Pulmonary artery endothelial cell (primary cell): ENCODE results near the gene ZNF619. TPM values are rescaled to one million over a fixed set of nuclear protein-coding genes. Genes with fewer than 3 reads are reported as not detected.
"Not testable (repeated sequence)": the region's sequence is repeated elsewhere in the genome, so short reads cannot be mapped to it uniquely, and the experiment has no call there.

ENCODE experiments used
- DNase-seq: peaks from one replicate; pipeline ENCODE4 v3.0.0-alpha.2; 2011; ENCODE audit warnings: low read depth, low spot score
- total RNA-seq: library from RNA; depleted of rRNA; stranded (reverse); fragments of >200 nt; gene quantifications from 2 replicates; pipeline ENCODE4 v1.2.3, GENCODE V29; 2014

Gene ZNF619
- total RNA-seq: 6.7 and 7.7 TPM in 2 replicates

DNA sequence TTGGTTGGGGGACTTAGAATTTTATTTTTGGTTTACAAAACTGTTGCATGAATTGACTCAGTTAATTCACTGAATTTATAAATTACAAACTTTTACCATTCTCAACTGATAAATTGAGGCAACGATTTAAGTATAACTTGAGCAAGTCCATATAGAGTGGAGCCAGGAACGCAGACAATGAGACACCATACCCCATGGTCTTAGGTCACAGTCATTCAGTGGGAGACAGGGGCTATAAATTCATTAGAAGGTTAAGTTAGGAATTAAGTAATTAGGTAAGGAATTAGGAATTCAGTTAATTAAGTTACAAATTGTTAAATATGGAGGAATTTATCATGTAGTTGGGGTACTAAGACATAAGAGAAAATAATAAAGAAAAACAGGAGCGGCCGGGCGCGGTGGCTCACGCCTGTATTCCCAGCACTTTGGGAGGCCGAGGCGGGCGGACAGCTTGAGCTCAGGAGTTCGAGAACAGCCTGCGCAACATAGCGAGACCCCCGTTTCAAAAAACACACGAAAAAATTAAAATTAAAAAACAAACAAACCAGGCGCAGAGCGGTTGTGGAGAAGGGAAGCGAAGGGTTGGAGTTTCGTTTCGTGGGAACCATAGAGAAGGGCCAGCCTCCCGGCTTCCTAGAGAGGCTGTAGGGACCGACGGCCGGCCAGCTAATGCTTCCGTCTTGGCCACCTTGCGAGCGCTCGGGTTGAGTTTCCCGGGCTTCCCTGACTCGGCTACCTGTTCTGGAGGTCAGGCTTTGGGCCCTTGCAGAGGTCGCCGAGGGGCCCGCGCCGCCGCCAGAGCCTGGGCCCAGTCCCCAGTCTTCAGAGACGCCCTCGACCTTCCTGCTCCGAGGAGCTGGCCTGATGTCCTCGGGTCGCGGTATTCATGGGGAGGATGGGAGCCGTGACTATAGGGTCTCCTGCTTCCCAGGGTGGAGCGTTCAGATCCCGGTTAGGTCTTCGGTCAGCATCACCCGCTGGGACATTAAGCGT is at the start of gene ZNF619:
TSS of gene ZNF619 (plus strand) at position 645 of the 993 bp plus-strand sequence. CDS start 858 bp downstream, outside the sequence.
- peak; percentile 35 for DNase-seq

- no peak for DNase-seq
Observed at GRCh38 chr3:40432793-40433192, 44.1 kb upstream of the ZNF619 start.

DNA sequence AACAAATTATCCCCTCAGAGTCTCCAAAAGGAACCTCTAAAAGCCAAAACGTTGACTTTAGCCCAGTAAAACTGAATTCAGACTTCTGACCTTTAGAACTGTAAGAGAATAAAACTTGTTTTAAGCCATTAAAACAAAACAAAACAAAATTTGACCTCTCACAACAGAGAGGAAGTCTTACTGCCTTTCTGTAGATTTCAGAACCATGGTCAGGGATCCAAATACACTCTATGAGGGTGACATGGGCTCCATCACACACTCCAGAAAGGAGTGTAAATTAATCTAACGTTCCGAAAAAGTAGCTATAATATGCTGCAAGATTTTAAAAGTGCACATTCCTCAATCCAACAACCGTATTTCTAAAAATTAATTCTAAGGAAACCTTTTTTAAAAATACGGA is 39.0 kb upstream of the ZNF619 start:
- DNase-seq: no peak

DNA sequence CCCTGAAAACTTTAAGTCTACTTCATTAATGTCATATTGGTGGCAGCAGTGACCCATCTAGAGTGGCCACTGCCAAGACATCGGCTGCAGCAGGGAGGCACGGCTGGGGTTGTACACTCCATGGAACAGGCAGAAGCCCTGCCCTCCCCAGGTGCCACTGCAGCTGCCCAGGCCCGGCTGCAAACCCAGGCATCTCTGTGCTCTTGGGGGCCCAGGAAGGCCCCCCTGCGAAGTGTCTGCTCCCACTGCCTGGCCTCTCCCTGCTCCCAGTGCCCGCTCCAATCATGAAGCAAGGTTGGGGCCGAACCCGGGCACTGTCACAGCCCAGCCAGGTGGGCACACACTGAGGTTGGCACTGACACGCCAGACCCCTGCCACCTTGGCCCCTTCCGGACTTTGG is 31.9 kb upstream of the ZNF619 start:
- no peak for DNase-seq

- DNase-seq: no peak
Observed at GRCh38 chr3:40445880-40446279, 31.0 kb upstream of the ZNF619 start.

DNA sequence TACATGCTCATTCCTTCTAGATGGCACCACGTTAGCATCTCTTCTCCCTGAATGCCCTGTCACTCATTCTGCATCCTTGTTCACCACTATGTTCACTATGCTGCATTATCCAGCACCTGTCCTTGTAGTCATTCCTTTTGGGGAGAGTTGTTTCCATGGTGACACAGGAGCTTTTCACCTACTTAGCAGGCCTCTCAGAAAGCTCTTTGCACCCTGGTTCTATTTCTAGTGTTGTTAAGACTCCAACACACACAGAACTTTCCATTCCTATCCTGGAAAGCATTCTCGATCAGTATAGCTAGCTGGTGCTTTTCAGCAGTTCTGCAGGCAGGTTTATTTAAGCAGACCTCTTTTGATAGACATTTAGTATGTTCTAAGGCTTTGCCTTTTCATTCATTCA is 26.5 kb upstream of the ZNF619 start:
- DNase-seq: no peak

- DNase-seq: no peak
Observed at GRCh38 chr3:40451551-40451950, 25.4 kb upstream of the ZNF619 start.

DNA sequence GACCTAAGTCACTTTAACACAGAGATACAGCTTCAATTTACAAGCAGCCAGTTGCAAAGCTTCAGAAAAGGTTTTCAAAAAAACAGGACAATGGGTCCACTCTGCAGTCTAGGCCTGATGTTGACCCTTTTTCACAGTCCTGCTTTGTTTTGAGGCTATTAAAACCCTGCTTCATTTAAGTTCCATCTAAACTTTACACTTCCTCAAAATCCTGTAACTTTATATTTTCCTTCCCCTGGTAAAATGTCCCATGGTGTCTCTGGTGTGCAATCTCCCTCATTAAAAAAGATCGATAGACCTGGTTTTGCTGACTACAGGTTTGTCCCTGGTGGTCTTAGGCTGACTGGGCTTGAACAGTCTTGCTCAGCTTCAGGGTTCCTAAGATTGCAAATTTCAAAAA is 24.9 kb upstream of the ZNF619 start:
- no peak for DNase-seq

GRCh38 chr3:40452562-40452875 is 24.4 kb upstream of the ZNF619 start:
- no peak for DNase-seq

GRCh38 chr3:40452876-40453730 is 23.8 kb upstream of the ZNF619 start:
- DNase-seq: peak; percentile 98

DNA sequence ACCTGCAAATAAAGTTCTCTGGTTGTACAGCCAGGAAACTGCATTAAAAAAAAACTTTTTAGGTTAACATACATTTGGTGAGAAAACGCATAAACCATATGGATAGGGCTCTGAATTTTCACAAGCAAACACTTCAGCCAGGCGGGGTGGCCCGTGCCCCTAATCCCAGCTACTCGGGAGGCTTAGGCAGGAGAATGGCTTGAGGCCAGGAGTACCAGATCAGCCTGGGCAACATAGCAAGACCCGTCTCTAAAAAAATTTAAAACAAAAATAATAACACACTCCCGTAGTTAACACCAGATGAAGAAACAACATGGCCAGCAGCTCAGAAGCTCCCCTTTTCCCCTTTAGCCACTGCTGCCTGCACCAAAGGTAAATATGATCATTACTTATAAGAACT is 23.0 kb upstream of the ZNF619 start:
- DNase-seq: no peak

- DNase-seq: no peak
Observed at GRCh38 chr3:40455328-40455727, 21.6 kb upstream of the ZNF619 start.

- DNase-seq: no peak
Observed at GRCh38 chr3:40456279-40456939, 20.5 kb upstream of the ZNF619 start.

- peak; percentile 91 for DNase-seq
Observed at GRCh38 chr3:40456940-40457823, 19.7 kb upstream of the ZNF619 start, which contains the start of gene RPL14. TSS of gene RPL14 (plus strand) at chr3:40457339. CDS start at chr3:40457472, 133 bp downstream.

GRCh38 chr3:40458473-40458872 is 18.4 kb upstream of the ZNF619 start:
- DNase-seq: no peak

DNA sequence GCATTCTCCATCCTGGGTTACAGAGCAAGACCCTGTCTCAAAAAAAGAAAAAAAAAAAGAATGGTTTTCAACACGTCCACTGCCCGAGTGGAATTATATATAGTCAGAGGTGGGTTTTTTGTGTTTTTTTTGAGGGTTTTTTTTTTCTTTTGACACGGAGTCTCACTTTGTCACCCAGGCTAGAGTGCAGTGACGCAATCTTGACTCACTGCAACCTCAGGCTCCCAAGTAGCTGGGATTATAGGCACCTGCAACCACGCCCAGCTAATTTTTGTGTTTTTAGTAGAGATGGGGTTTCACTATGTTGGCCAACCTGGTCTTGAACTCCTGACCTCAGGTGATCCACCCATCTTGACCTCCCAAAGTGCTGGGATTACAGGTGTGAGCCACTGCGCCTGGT is 16.4 kb upstream of the ZNF619 start:
- not testable (repeated sequence) for DNase-seq

DNA sequence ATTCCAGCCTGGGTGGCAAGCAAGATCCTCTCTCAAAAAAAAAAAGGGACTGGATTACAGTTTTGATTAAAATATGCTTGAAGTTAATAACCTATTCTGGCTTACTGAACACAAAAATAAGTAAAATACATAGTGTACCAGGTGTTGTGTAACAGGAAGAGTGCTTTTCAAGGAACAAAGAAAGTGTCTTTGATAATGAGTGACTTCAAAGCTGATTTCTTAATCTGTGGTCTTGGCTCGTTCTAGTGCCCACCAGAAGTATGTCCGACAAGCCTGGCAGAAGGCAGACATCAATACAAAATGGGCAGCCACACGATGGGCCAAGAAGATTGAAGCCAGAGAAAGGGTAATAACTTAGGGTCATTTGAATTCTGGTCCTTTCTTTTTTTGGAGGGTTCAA is 15.8 kb upstream of the ZNF619 start:
- no peak for DNase-seq

DNA sequence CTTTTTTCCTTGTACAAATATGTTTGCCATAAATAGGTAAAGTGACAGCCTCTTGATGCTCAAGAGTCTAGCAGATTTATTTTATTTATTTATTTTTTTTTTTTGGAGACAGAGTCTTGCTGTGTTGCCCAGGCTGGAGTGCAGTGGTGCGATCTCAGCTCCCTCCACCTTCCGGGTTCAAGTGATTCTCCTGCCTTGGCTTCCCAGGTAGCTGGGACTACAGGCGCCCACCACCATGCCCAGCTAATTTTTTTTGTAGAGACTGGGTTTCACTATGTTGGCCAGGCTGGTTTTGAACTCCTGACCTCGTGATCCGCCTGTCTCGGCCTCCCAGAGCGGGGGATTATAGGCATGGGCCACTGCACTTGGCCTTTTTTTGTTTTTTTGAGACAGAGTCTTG is 14.1 kb upstream of the ZNF619 start:
- DNase-seq: not testable (repeated sequence)

GRCh38 chr3:40463579-40463978 is 13.3 kb upstream of the ZNF619 start:
- no peak for DNase-seq

- no peak for DNase-seq
Observed at GRCh38 chr3:40464339-40465110, 12.4 kb upstream of the ZNF619 start.
